Activated T-helper 9 cell treated with anti-CD3 and anti-CD28 coated beads, Interleukin-2, amount 50 U/mL, for 16 hours (primary cell): Measurements from ENCODE around the gene EFEMP1.
"Not testable (repeated sequence)": the region's sequence is repeated elsewhere in the genome, so short reads cannot be mapped to it uniquely, and the experiment has no call there.

Source experiments
- DNase-seq: peaks from one replicate; pipeline ENCODE4 v3.0.0-alpha.2; 2020; ENCODE audit warnings: low read depth

The EFEMP1 gene

DNA sequence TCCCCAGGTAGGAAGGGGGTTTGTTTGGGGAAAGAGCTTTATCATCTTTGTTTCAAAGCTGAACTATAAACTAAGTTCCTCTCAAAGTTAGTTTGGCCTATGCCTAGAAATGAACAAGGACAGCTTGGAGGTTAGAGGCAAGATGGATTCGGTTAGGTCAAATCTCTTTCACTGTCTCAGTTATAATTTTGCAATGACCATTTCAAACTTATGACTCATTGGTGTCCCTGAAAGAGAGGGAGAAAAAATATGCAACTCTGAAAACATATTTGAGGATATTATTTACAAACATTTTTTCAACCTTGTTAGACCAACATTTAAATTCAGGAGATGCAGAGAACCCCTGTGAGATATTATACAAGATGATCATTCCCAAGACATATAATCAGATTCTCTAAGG is 95.7 kb downstream of the EFEMP1 start:
- DNase-seq = no peak

DNA sequence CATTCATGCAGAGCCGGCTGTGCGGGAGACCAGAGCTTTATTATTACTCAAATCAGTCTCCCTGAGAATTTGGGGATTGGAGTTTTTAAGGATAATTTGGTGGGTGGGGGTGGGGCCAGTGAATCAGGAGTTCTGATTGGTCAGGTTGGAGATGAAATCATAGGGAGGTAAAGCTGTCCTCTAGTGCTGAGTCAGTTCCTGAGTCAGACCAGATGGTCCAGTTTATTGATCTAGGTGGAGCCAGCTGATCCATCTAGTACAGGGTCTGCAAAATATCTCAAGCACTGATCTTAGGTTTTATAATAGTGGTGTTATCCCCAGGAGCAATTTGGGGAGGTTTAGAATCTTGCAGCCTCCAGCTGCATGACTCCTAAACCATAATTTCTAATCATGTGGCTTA is 96.2 kb downstream of the EFEMP1 start:
- DNase-seq = not testable (repeated sequence)

DNA sequence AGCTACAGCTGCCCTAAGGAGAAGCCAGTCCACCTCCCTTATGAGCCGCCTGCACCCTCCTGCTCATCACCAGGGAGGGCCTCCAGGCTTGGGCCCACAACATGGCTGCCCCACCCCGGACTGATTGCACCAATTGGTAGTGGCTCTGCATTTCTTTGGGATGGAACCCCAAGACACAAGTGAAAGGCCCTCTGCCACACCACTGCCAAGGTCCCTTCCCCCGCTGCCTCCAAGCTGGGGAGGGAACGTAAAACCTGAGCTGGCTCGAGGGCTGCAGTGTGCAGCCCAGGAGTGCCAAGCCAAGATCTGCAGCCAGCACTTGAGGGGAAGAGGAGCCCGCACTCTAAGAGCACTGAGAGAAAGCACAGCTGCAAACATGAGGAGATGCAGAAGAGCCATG is 97.3 kb downstream of the EFEMP1 start:
- no peak for DNase-seq

DNA sequence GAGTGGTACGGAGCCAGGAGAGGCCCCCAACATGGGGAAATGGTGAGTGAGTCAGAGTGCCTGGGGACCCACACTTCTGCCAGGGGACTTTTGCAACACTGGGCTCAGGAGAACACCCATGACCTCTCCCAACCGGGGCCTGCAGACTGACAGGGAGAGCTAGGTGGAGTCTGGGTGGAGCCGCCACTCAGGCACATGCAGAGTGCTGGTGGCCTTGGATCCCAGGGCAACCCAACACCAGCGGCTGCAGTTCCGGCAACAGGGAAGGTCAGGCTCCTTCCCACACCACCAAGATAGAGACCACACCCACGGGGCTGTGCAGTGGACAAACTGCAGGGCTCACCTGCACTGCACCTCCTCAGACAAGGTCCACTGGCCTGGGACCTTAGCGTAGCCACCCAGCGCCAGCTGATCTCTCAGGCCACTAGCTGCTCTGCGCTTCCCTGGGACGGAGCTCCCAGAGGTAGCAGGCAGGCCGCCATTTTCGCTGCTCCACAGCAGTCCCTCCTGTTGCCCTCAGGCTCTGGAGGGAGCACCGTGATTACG is 99.0 kb downstream of the EFEMP1 start:
- DNase-seq = no peak
